H9 (cell line): ENCODE results near the gene TRIAP1. TPM values are rescaled to one million over a fixed set of nuclear protein-coding genes. Genes with fewer than 3 reads are reported as not detected.

Experiments
- DNase-seq: peaks from one replicate; pipeline ENCODE4 v3.0.0-alpha.2; 2017
- H2AFZ ChIP-seq: one replicate; pipeline ENCODE4 v1.6.1; 2013; ENCODE audit warnings: mild to moderate bottlenecking, low read length, control low read depth, moderate library complexity
- H2AK5ac ChIP-seq: 2 replicates; pipeline ENCODE4 v1.6.1; 2013; ENCODE audit warnings: low read length, control low read depth, mixed read lengths; ENCODE audit not compliant: insufficient read length
- H2BK120ac ChIP-seq: one replicate; pipeline ENCODE4 v1.6.1; 2013; ENCODE audit warnings: low read depth, mild to moderate bottlenecking, low read length, control low read depth, inconsistent platforms; ENCODE audit not compliant: poor library complexity, severe bottlenecking
- H2BK12ac ChIP-seq: 2 replicates; pipeline ENCODE4 v1.6.1; 2013; ENCODE audit warnings: low read length, control low read depth, mixed read lengths, low read depth; ENCODE audit not compliant: insufficient read length
- H2BK15ac ChIP-seq: 2 replicates; pipeline ENCODE4 v1.6.1; 2013; ENCODE audit warnings: low read depth, low read length, control low read depth
- H2BK20ac ChIP-seq: one replicate; pipeline ENCODE4 v1.6.1; 2013; ENCODE audit warnings: low read depth, mild to moderate bottlenecking, low read length, control low read depth, inconsistent platforms; ENCODE audit not compliant: poor library complexity, severe bottlenecking
- H2BK5ac ChIP-seq: 2 replicates; pipeline ENCODE4 v1.6.1; 2013; ENCODE audit warnings: low read length, control low read depth, mixed read lengths; ENCODE audit not compliant: insufficient read length
- H3K14ac ChIP-seq: 2 replicates; pipeline ENCODE4 v1.6.1; 2013; ENCODE audit warnings: low read length, control low read depth; ENCODE audit not compliant: insufficient read depth
- H3K18ac ChIP-seq: 2 replicates; pipeline ENCODE4 v1.6.1; 2013; ENCODE audit warnings: low read depth, mild to moderate bottlenecking, mixed read lengths, low read length, control low read depth; ENCODE audit not compliant: insufficient read length
- H3K23ac ChIP-seq: 2 replicates; pipeline ENCODE4 v1.6.1; 2013; ENCODE audit warnings: low read length, control low read depth, mixed read lengths, low read depth; ENCODE audit not compliant: insufficient read length
- H3K23me2 ChIP-seq: 2 replicates; pipeline ENCODE4 v1.6.1; 2013; ENCODE audit warnings: low read depth, mild to moderate bottlenecking, mixed read lengths, low read length, control low read depth; ENCODE audit not compliant: insufficient read length, poor library complexity, severe bottlenecking
- H3K27ac ChIP-seq: 2 replicates; pipeline ENCODE4 v1.5.1; 2013; ENCODE audit warnings: low read length, control low read depth, mixed read lengths, low read depth; ENCODE audit not compliant: insufficient read length
- H3K27me3 ChIP-seq: 2 replicates; pipeline ENCODE4 v1.6.1; 2013; ENCODE audit warnings: low read length, control low read depth, inconsistent platforms; ENCODE audit not compliant: insufficient read depth
- H3K4ac ChIP-seq: 2 replicates; pipeline ENCODE4 v1.6.1; 2013; ENCODE audit warnings: low read depth, mild to moderate bottlenecking, control low read depth, inconsistent platforms, low read length, moderate library complexity
- H3K4me1 ChIP-seq: 2 replicates; pipeline ENCODE4 v1.6.1; 2013; ENCODE audit warnings: low read length, control low read depth, inconsistent platforms; ENCODE audit not compliant: insufficient read depth
- H3K4me2 ChIP-seq: 2 replicates; pipeline ENCODE4 v1.6.1; 2013; ENCODE audit warnings: low read length, control low read depth, mixed read lengths; ENCODE audit not compliant: insufficient read length, insufficient read depth
- H3K56ac ChIP-seq: 2 replicates; pipeline ENCODE4 v1.6.1; 2013; ENCODE audit warnings: low read depth, mild to moderate bottlenecking, mixed read lengths, low read length, control low read depth; ENCODE audit not compliant: insufficient read length
- H3K79me1 ChIP-seq: 2 replicates; pipeline ENCODE4 v1.6.1; 2013; ENCODE audit warnings: low read depth, mild to moderate bottlenecking, moderate library complexity, low read length, control low read depth, inconsistent platforms; ENCODE audit not compliant: insufficient read depth, poor library complexity, severe bottlenecking
- H3K79me2 ChIP-seq: 2 replicates; pipeline ENCODE4 v1.6.1; 2013; ENCODE audit warnings: low read length, control low read depth, inconsistent platforms; ENCODE audit not compliant: insufficient read depth
- H3K9ac ChIP-seq: 2 replicates; pipeline ENCODE4 v1.6.1; 2013; ENCODE audit warnings: low read length, control low read depth, mixed read lengths; ENCODE audit not compliant: insufficient read length; ENCODE audit errors: extremely low read depth
- H3K9me3 ChIP-seq: one replicate; pipeline ENCODE4 v1.6.1; 2013; ENCODE audit warnings: low read depth, low read length, inconsistent platforms; ENCODE audit not compliant: control insufficient read depth
- H3T11ph ChIP-seq: one replicate; pipeline ENCODE4 v1.6.1; 2013; ENCODE audit warnings: mild to moderate bottlenecking, low read length, control low read depth, inconsistent platforms
- H4K20me1 ChIP-seq: one replicate; pipeline ENCODE4 v1.6.1; 2013; ENCODE audit not compliant: control insufficient read depth, insufficient read length, insufficient read depth
- H4K5ac ChIP-seq: 2 replicates; pipeline ENCODE4 v1.6.1; 2013; ENCODE audit warnings: low read depth, mild to moderate bottlenecking, mixed read lengths, low read length, control low read depth; ENCODE audit not compliant: insufficient read length
- H4K8ac ChIP-seq: replicated peaks from 2 replicates; pipeline ENCODE4 v1.6.1; 2013; ENCODE audit warnings: low read length, control low read depth, mixed read lengths, low read depth; ENCODE audit not compliant: insufficient read length
- H4K91ac ChIP-seq: 2 replicates; pipeline ENCODE4 v1.6.1; 2013; ENCODE audit warnings: low read depth, mild to moderate bottlenecking, moderate library complexity, mixed read lengths, low read length, control low read depth; ENCODE audit not compliant: insufficient read length
- H3K27ac Mint-ChIP-seq, 3 experiments: 2 replicates in 2 of 3; 3 replicates in 1 of 3; pipeline ENCODE4 v1.8.0; 2020 to 2021; ENCODE audit warnings: mixed read lengths in 3 of 3, mild to moderate bottlenecking in 1 of 3, moderate library complexity in 1 of 3
- H3K27me3 Mint-ChIP-seq: 2 replicates; pipeline ENCODE4 v1.8.0; 2021; ENCODE audit warnings: low read depth, mild to moderate bottlenecking, moderate library complexity, mixed read lengths
- H3K36me3 Mint-ChIP-seq, 3 experiments: 2 replicates in 2 of 3; 3 replicates in 1 of 3; pipeline ENCODE4 v1.8.0; 2020 to 2021; ENCODE audit warnings: low read depth in 3 of 3, mixed read lengths in 3 of 3; ENCODE audit not compliant: insufficient read depth in 1 of 3
- H3K4me1 Mint-ChIP-seq, 2 experiments: 2 replicates each; pipeline ENCODE4 v1.8.0; 2020; ENCODE audit warnings: mixed read lengths in 2 of 2
- H3K4me3 Mint-ChIP-seq, 2 experiments: 2 replicates in 1 of 2; 3 replicates in 1 of 2; pipeline ENCODE4 v1.8.0; 2020 to 2021; ENCODE audit warnings: mild to moderate bottlenecking in 2 of 2, mixed read lengths in 2 of 2, moderate library complexity in 1 of 2
- H3K9me3 Mint-ChIP-seq, 2 experiments: 2 replicates in 1 of 2; 3 replicates in 1 of 2; pipeline ENCODE4 v1.8.0; 2020; ENCODE audit warnings: mild to moderate bottlenecking in 2 of 2, mixed read lengths in 2 of 2, moderate library complexity in 1 of 2
- CTCF ChIP-seq: fragments of 200-600 bp; sonication (generic); conservative IDR thresholded peaks from 3 replicates; pipeline ENCODE4 v1.8.0; 2021; ENCODE audit warnings: antibody characterized with exemption, mild to moderate bottlenecking
- WGBS: extraction: QIAGEN DNeasy Blood & Tissue Kit; methylation state at CpG from one replicate; pipeline ENCODE4 v1.1.7; 2013; ENCODE audit warnings: missing lambda C conversion rate, low lambda C conversion rate, mixed read lengths; ENCODE audit not compliant: insufficient read length; ENCODE audit errors: extremely low coverage; 5-methylcytosine and 5-hydroxymethylcytosine counted together
- total RNA-seq: library from RNA; stranded (reverse); gene quantifications from 2 replicates; pipeline ENCODE4 v1.2.1, GENCODE V29; 2021

Gene TRIAP1
- total RNA-seq, 1 experiment from 2014 or later = 70.4 TPM

GRCh38 chr12:120467439-120467838, 21.3 kb upstream of the TRIAP1 start:
- Histone ChIP-seq H3K4ac (no peak overlapping the region), H3K79me1 (peaks cover 3% of the 10 kb centered on the region), H2BK20ac (no peak overlapping the region), H3K14ac (no peak overlapping the region), H2BK120ac (no peak overlapping the region), H3K23me2 (peaks cover 7% of the 10 kb centered on the region), H2AK5ac (no peak overlapping the region), H4K20me1 (no peaks in the 10 kb centered on the region), H2BK15ac (no peak overlapping the region), H3K56ac (no peak overlapping the region), H3K27ac (no peak overlapping the region), H3K27me3 (no peaks in the 10 kb centered on the region), H2AFZ (no peak overlapping the region), H2BK5ac (no peak overlapping the region), H4K91ac (no peak overlapping the region), H3K9me3 (no peaks in the 10 kb centered on the region), H3K4me2 (peak overlapping the region; percentile 74), H3K4me1 (no peaks in the 10 kb centered on the region), H3K23ac (no peak overlapping the region), H2BK12ac (no peak overlapping the region), H4K5ac (no peak overlapping the region), H4K8ac (no peak overlapping the region), H3T11ph (no peak overlapping the region), H3K9ac (no peak overlapping the region), H3K18ac (no peak overlapping the region), H3K79me2 (peaks cover 11% of the 10 kb centered on the region; the same call in 1 of the 2 replicates)
- WGBS = no CpG with 5 or more reads among the region's 6 CpGs
- Mint-ChIP-seq H3K27ac (peak overlapping the region in 1 of 3 experiments; percentile 5; a peak in 1 of 7 replicates), H3K27me3 (no peaks in the 10 kb centered on the region), H3K4me1 (peaks cover 17 to 24% of the 10 kb centered on the region in 2 experiments), H3K4me3 (peak overlapping the region; percentile 92 to 94; a peak in 4 of 5 replicates), H3K36me3 (peaks cover 37 to 54% (median 48%) of the 10 kb centered on the region in 3 experiments), H3K9me3 (no peaks in the 10 kb centered on the region)
- DNase-seq = no peak
- no peak for TF ChIP-seq CTCF
